Measurements from ENCODE around the gene CPVL.

Gene CPVL

GRCh38 chr7:29053105-29053872, 93.0 kb downstream of the CPVL start:
- H3K4me1 ChIP-seq (ENCODE audit: control insufficient read depth, insufficient read depth, low read length), result no peaks in the 10 kb centered on the region
- H3K27ac ChIP-seq (ENCODE audit: extremely low read depth, low read depth, low read length), result no peak overlapping the region
- H3K9me3 ChIP-seq (ENCODE audit: control insufficient read depth, insufficient read depth, low read depth, low read length), result no peaks in the 10 kb centered on the region; the same call in 1 of the 2 replicates
- CTCF ChIA-PET, result no interaction called here
- POLR2A ChIA-PET, result no interaction called here
- no peaks in the 10 kb centered on the region for H3K36me3 ChIP-seq (ENCODE audit: control insufficient read depth in 2 of 2, insufficient read depth in 1 of 2, low read length in 2 of 2)
- H3K4me3 ChIP-seq (ENCODE audit: low read depth, low read length), result no peak overlapping the region
- TF ChIP-seq HIC1 (tag by site-specific recombination; IDR thresholded peaks at IDR 0.05), result no peak
- no peak for TF ChIP-seq ZNF292 (tag by site-specific recombination; IDR thresholded peaks at IDR 0.05; ENCODE audit: borderline replicate concordance, low read depth)
- TF ChIP-seq ZNF426 (tag by site-specific recombination; IDR thresholded peaks at IDR 0.05), result no peak
- no peak for TF ChIP-seq ZNF311 (tag by site-specific recombination; IDR thresholded peaks at IDR 0.05; ENCODE audit: borderline replicate concordance)
- no peak for TF ChIP-seq ZNF707 (tag by site-specific recombination; IDR thresholded peaks at IDR 0.05)
- no peak for TF ChIP-seq ZNF776 (tag by site-specific recombination; IDR thresholded peaks at IDR 0.05; ENCODE audit: borderline replicate concordance)
- no peak for TF ChIP-seq ZNF266 (tag by site-specific recombination; IDR thresholded peaks at IDR 0.05; ENCODE audit: low read depth)
- no peak for TF ChIP-seq ZNF10 (tag by site-specific recombination; IDR thresholded peaks at IDR 0.05)
- TF ChIP-seq ZNF26 (tag by site-specific recombination; IDR thresholded peaks at IDR 0.05), result no peak
- no peak for TF ChIP-seq ZNF660 (tag by site-specific recombination; IDR thresholded peaks at IDR 0.05)
- TF ChIP-seq GLIS1 (tag by site-specific recombination; IDR thresholded peaks at IDR 0.05), result no peak
- no peak for TF ChIP-seq ZNF518A (tag by site-specific recombination; conservative IDR thresholded peaks at IDR 0.05; ENCODE audit: low read depth)

GRCh38 chr7:29046978-29047377, 99.4 kb downstream of the CPVL start:
- CTCF ChIA-PET, result no interaction called here
- Histone ChIP-seq H3K36me3 (ENCODE audit: control insufficient read depth in 2 of 2, insufficient read depth in 1 of 2, low read length in 2 of 2) (no peaks in the 10 kb centered on the region; a peak in 1 of 3 replicates), H3K4me3 (ENCODE audit: low read depth, low read length) (no peak overlapping the region), H3K27ac (ENCODE audit: extremely low read depth, low read depth, low read length) (no peak overlapping the region), H3K4me1 (ENCODE audit: control insufficient read depth, insufficient read depth, low read length) (peaks cover 5% of the 10 kb centered on the region; the same call in 1 of the 2 replicates), H3K9me3 (ENCODE audit: control insufficient read depth, insufficient read depth, low read depth, low read length) (no peaks in the 10 kb centered on the region)
- POLR2A ChIA-PET, result no interaction called here
- TF ChIP-seq ZNF324 (tag by site-specific recombination; IDR thresholded peaks at IDR 0.05) (no peak), ZNF140 (tag by site-specific recombination; IDR thresholded peaks at IDR 0.05) (no peak), ZNF580 (tag by site-specific recombination; IDR thresholded peaks at IDR 0.05) (no peak), ZNF23 (tag by site-specific recombination; IDR thresholded peaks at IDR 0.05; ENCODE audit: borderline replicate concordance) (no peak), PRDM6 (tag by site-specific recombination; IDR thresholded peaks at IDR 0.05) (no peak), ZSCAN5A (tag by site-specific recombination; IDR thresholded peaks at IDR 0.05) (no peak), KLF9 (tag by site-specific recombination; IDR thresholded peaks at IDR 0.05; ENCODE audit: low read depth) (no peak), ZNF707 (tag by site-specific recombination; IDR thresholded peaks at IDR 0.05) (no peak), ZNF514 (tag by site-specific recombination; IDR thresholded peaks at IDR 0.05) (no peak), ZNF335 (tag by site-specific recombination; conservative IDR thresholded peaks at IDR 0.05) (no peak)

Data from HEK293 (cell line).